Measurements from ENCODE around the gene DIAPH1.

The DIAPH1 gene

DNA sequence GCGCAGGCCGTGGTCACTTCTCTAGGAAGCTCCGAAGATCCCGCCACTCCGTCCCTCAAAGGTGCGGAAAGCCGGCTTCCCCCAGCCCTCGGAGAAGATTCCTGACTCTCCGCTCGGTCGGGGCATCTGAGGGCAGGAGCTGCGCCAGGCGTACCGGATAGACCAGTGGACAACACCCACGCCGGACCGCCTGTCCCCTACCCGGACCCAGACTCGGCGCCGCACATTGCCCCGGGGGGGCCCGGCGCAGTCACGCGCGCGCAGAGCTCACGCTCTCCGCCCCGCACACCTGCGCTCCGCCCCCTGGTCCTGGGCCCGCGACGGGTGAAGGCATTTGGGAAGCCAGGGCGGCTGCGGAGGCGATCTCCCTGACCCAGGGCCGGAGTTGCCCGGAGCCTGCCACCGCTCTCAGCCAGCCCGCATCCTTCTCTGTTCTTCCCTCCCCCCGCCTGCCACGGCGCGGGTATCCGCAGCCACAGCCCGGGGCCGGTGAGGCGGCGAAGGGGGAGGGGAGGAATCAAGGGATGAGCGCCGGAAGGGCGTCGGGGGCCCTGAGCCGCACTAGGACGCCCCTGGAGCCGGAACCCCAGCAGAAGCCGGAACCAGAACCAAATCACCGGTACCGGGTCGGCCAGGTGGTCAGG is 18.4 kb upstream of the DIAPH1 start:
- Histone ChIP-seq H3K27me3 (no peaks in the 10 kb centered on the region), H3K36me3 (peaks cover 24 to 69% (median 44%) of the 10 kb centered on the region in 11 experiments), H3K4me3 (peak overlapping the region; percentile 74 to 95 (median 81)), H3K4me2 (peak overlapping the region; percentile 90 to 99 (median 96)), H4K20me1 (peaks cover 21 to 72% (median 29%) of the 10 kb centered on the region in 11 experiments; a peak in 19 of 22 replicates), H3K27ac (peak overlapping the region in 10 of 11 experiments; percentile 73 to 83 (median 76); a peak in 20 of 22 replicates), H3K9me3 (replicated peaks in 1 of 11) (no peaks in the 10 kb centered on the region), H3K4me1 (peaks cover 43 to 85% (median 67%) of the 10 kb centered on the region in 10 experiments), H3K9ac (peak overlapping the region; percentile 78 to 90 (median 85))
- no peak for TF ChIP-seq Cebpa-rat (IDR thresholded peaks at IDR 0.05)

DNA sequence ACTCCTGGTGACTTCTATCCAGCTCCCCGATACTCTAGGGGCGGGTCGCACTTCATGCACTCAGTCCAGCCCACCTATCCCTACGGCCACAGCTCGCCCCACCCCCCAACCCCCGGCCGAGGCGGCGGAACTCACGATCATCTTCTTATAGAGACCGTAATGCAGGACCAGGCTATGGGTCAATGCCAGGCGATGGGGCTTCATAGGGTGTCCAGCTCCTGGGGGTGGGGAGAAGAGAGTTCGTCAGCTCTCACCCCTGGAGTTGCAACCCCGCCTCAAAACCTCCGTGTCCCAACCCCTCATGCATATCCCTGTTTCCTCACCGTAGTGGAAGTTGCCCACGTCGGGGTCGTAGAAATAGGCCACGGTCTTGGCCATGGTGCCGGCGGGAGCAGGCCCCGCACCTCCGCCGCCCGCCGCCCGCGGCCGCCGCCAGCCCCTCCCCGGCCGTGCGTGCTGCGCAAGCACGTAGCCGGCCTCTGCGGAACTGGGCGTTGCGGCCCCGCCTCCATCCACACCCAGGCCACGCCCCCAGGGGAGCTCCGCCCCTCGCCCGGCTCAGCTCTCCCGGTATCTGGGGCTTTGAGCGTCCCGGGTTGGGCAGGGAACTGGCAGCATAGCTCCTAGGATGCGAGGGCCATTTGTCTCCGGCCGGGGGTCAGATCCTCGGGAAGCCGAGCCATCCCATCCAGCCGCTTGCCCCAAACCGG is 17.8 kb upstream of the DIAPH1 start, which contains the start of the genes HDAC3 and RELL2:
TSS of gene HDAC3 (minus strand) at position 437 of the 710 bp plus-strand sequence. CDS start at position 378, 59 bp downstream.
TSS of gene RELL2 (plus strand) at position 585 of the 710 bp plus-strand sequence. CDS start 1,229 bp downstream, outside the sequence.
- Histone ChIP-seq H3K36me3 (peaks cover 29 to 69% (median 48%) of the 10 kb centered on the region in 11 experiments), H3K4me1 (peaks cover 47 to 83% (median 62%) of the 10 kb centered on the region in 10 experiments), H4K20me1 (peaks cover 22 to 77% (median 35%) of the 10 kb centered on the region in 11 experiments; a peak in 19 of 22 replicates), H3K4me2 (peak within 1 kb of the TSS; percentile 92 to 99 (median 98)), H3K27ac (peak within 1 kb of the TSS; percentile 57 to 83 (median 76); a peak in 21 of 22 replicates), H3K9ac (peak within 1 kb of the TSS; percentile 78 to 90 (median 85)), H3K27me3 (no peaks in the 10 kb centered on the region), H3K9me3 (replicated peaks in 1 of 11) (no peaks in the 10 kb centered on the region), H3K4me3 (peak within 1 kb of the TSS; percentile 74 to 95 (median 81))
- TF ChIP-seq Cebpa-rat (IDR thresholded peaks at IDR 0.05) = no peak

DNA sequence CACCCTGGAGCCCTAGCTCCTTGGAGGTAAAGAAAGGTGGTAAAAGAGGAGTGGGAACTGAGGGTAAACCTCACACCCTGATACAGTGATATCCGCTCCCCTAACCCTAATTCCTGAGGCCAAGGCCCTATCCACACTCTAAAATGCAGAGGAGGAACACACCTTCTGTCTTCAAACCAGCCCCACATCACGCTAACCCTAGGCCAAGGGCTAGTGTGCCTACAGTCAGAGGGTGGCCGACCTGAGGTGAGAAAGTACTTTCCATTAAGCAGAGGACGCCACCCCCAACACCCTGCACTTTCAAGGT is 17.3 kb upstream of the DIAPH1 start:
- Histone ChIP-seq H3K27me3 (no peaks in the 10 kb centered on the region), H3K4me2 (peak overlapping the region; percentile 92 to 99 (median 98)), H3K4me3 (peak overlapping the region; percentile 74 to 95 (median 81)), H3K36me3 (peaks cover 31 to 69% (median 49%) of the 10 kb centered on the region in 11 experiments), H3K4me1 (peaks cover 47 to 78% (median 60%) of the 10 kb centered on the region in 10 experiments), H3K9ac (peak overlapping the region; percentile 78 to 90 (median 85)), H3K27ac (peak overlapping the region; percentile 57 to 83 (median 76); a peak in 21 of 22 replicates), H3K9me3 (replicated peaks in 1 of 11) (no peaks in the 10 kb centered on the region), H4K20me1 (peaks cover 22 to 72% (median 39%) of the 10 kb centered on the region in 11 experiments; a peak in 20 of 22 replicates)
- no peak for TF ChIP-seq Cebpa-rat (IDR thresholded peaks at IDR 0.05)

DNA sequence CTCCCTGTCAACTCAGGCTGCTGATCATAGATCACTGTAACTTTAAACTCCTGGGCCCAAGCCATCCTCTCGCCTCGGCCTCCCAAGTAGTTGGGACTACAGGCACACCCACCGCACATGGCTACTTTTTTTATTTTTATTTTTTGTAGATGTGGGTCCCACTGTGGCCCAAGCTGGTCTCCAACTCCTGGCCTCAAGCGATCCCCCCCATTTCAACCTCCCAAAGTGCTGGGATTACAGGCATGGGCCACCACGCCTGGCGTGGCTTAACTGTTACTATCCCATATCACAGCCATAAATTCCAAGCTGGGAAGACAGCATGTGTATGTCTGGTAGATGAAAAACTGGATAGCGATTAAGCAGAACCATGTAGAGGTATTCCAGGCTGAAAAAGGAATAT is 16.8 kb upstream of the DIAPH1 start:
- Histone ChIP-seq H3K27ac (peak overlapping the region in 8 of 11 experiments; percentile 57 to 83 (median 75); a peak in 12 of 22 replicates), H3K36me3 (peaks cover 31 to 69% (median 49%) of the 10 kb centered on the region in 11 experiments)

DNA sequence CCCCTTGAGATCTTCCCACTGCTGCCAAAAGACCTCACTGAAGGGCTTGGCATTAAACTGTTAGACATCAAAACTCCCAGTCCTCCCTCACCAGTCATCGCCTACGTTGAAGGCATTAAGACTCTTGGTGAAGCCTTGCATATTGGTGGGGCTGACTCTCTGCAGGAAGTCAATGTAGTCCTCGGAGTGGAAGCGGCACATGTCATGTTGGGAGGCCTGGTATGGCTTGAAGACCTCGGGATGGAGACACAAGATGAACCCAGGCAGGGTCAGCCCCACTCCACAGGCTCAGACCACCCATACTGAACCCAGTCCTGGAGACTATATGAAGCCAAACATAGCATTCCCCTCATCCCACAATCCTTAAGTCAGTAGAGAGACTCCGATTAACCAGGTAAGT is 15.9 kb upstream of the DIAPH1 start:
- peak overlapping the region in 5 of 11 experiments; percentile 22 to 87 (median 85); a peak in 4 of 22 replicates for H3K9ac ChIP-seq
- peaks cover 44 to 65% (median 56%) of the 10 kb centered on the region in 10 experiments for H3K4me1 ChIP-seq
- TF ChIP-seq Cebpa-rat (IDR thresholded peaks at IDR 0.05) = no peak
- H3K27me3 ChIP-seq = no peaks in the 10 kb centered on the region
- H3K4me3 ChIP-seq = peak overlapping the region in 3 of 10 experiments; percentile 9 to 95 (median 74); a peak in 6 of 20 replicates
- H3K9me3 ChIP-seq (replicated peaks in 1 of 11) = no peaks in the 10 kb centered on the region
- H3K27ac ChIP-seq = peak overlapping the region in 3 of 11 experiments; percentile 12 to 43 (median 26); a peak in 5 of 22 replicates
- H3K4me2 ChIP-seq = peak overlapping the region; percentile 92 to 99 (median 98)
- peaks cover 22 to 68% (median 49%) of the 10 kb centered on the region in 11 experiments; a peak in 20 of 22 replicates for H4K20me1 ChIP-seq
- peaks cover 33 to 69% (median 49%) of the 10 kb centered on the region in 11 experiments for H3K36me3 ChIP-seq

More for the DNA sequence above, 16.8 kb upstream of the DIAPH1 start:
- H3K9ac ChIP-seq = peak overlapping the region; percentile 78 to 90 (median 85); a peak in 21 of 22 replicates
- no peaks in the 10 kb centered on the region for H3K9me3 ChIP-seq (replicated peaks in 1 of 11)
- TF ChIP-seq Cebpa-rat (IDR thresholded peaks at IDR 0.05) = no peak
- peak overlapping the region; percentile 92 to 99 (median 98) for H3K4me2 ChIP-seq
- no peaks in the 10 kb centered on the region for H3K27me3 ChIP-seq
- H3K4me1 ChIP-seq = peaks cover 47 to 74% (median 60%) of the 10 kb centered on the region in 10 experiments
- H3K4me3 ChIP-seq = peak overlapping the region; percentile 74 to 95 (median 81)
- H4K20me1 ChIP-seq = peaks cover 22 to 68% (median 43%) of the 10 kb centered on the region in 11 experiments; a peak in 20 of 22 replicates

DNA sequence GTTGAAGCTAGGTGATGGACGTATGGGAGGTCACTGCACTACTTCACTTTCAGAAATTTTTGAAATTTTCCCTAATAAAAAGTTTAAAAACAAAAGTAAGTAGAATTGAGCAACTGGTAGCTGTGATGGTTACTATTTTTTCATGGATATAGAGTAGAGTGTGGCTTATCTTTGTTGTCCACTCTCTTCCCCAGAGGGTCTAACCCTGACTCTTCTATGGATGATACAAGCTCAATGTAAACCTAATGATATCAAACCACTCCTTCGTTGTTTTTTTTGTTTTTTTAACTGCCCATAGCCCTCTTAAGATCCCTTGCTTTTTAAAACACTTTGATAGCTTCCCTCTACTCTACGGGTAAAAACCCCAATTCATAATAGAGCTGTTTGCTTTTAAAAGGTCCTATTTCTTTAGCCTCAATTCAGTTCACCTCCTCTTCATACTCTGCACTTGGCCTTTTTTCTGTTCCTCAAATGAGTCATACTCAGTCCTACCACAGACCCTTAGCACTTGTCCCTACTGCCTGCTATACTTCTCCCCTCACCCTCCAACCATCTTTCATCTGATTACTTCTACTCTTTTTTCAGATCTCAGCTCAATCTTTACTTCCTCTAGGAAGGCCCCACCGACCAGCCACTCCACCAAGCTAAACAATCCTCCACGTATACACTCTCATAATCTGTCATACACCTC is 15.2 kb upstream of the DIAPH1 start:
- TF ChIP-seq Cebpa-rat (IDR thresholded peaks at IDR 0.05) = no peak
- Histone ChIP-seq H3K4me1 (peaks cover 40 to 59% (median 53%) of the 10 kb centered on the region in 10 experiments), H3K4me3 (no peak overlapping the region), H3K36me3 (peaks cover 40 to 69% (median 53%) of the 10 kb centered on the region in 11 experiments), H3K27me3 (no peaks in the 10 kb centered on the region), H3K9ac (peak overlapping the region in 2 of 11 experiments; percentile 22 to 46; a peak in 2 of 22 replicates), H4K20me1 (peaks cover 22 to 70% (median 54%) of the 10 kb centered on the region in 11 experiments; a peak in 20 of 22 replicates), H3K9me3 (replicated peaks in 1 of 11) (no peaks in the 10 kb centered on the region), H3K4me2 (peak overlapping the region in 9 of 11 experiments; percentile 3 to 99 (median 96); a peak in 16 of 22 replicates), H3K27ac (peak overlapping the region in 3 of 11 experiments; percentile 1 to 43 (median 26); a peak in 4 of 22 replicates)

DNA sequence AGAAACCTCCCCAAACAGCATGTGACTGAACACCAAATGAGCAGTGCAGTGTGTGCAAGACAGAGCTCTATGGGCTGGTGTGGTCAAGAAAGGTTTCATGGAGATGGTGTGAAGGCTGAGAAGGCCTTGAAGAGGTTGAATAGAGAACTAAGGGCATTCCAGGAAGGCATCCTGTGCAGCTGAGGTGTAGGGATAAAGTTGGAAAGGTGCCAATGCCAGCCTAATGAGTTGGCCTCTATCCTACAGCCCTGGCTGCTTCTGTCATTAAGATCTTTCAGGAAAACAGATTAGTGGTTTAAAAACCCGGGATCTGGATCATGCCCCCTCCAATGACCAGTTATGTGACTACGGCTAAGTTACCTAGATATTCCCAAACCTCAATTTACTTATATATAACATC is 13.8 kb upstream of the DIAPH1 start:
- Histone ChIP-seq H3K4me2 (peak overlapping the region in 5 of 11 experiments; percentile 7 to 52 (median 31); a peak in 6 of 22 replicates), H3K27me3 (no peaks in the 10 kb centered on the region), H4K20me1 (peaks cover 22 to 83% (median 59%) of the 10 kb centered on the region in 11 experiments; a peak in 20 of 22 replicates), H3K36me3 (peaks cover 53 to 76% (median 65%) of the 10 kb centered on the region in 11 experiments), H3K9me3 (replicated peaks in 1 of 11) (no peaks in the 10 kb centered on the region), H3K4me1 (peaks cover 26 to 53% (median 39%) of the 10 kb centered on the region in 10 experiments), H3K27ac (no peak overlapping the region), H3K9ac (no peak overlapping the region), H3K4me3 (no peak overlapping the region)
- no peak for TF ChIP-seq Cebpa-rat (IDR thresholded peaks at IDR 0.05)

DNA sequence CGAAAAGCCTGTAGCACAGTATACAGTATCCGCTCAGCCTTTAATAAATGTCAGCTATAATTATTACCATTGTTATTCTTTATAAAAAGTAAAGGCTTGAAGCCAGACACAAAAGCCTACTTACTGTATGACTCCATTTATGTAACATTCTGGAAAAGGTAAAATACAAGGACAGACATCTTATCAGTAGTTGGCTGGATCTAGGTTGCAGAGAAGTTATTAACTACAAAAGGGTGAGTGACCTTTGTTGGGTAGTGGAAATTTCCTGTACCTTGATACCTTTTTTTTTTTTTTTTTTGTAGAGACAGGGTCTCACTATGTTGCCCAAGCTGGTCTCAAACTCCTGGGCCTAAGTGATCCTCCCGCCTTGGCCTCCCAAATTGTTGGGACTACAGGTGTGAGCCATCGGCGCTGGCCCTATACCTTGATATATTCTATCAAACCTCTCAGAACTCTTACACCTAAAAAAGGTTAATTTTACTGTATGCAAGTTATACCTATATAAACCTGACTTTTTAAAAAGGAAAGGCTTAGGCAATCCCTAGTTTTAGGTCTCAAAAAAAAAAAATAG is 11.9 kb upstream of the DIAPH1 start:
- Histone ChIP-seq H3K27me3 (no peaks in the 10 kb centered on the region), H4K20me1 (peaks cover 16 to 79% (median 54%) of the 10 kb centered on the region in 11 experiments; a peak in 20 of 22 replicates), H3K27ac (no peak overlapping the region), H3K4me3 (no peak overlapping the region), H3K9ac (no peak overlapping the region), H3K4me2 (no peak overlapping the region), H3K9me3 (replicated peaks in 1 of 11) (no peaks in the 10 kb centered on the region), H3K36me3 (peaks cover 72 to 96% (median 85%) of the 10 kb centered on the region in 11 experiments), H3K4me1 (peaks cover 20 to 62% (median 31%) of the 10 kb centered on the region in 10 experiments)
- TF ChIP-seq Cebpa-rat (IDR thresholded peaks at IDR 0.05) = no peak
